WI38 (cell line): ENCODE measurements around the gene NSMCE4A.
A peak's percentile ranks its signal among the peaks of the same experiment; 100 is the strongest.
"Not testable (repeated sequence)": the region's sequence is repeated elsewhere in the genome, so short reads cannot be mapped to it uniquely, and the experiment has no call there.

ENCODE experiments used
- H3K4me3 ChIP-seq: 2 replicates; pipeline ENCODE4 v1.5.1; 2011; ENCODE audit warnings: low read depth, mild to moderate bottlenecking, control low read depth, low read length
- TF ChIP-seq, protein P1 (sequence below): IDR thresholded peaks from 2 replicates; pipeline ENCODE4 v1.5.1; 2012; ENCODE audit warnings: low read depth, mild to moderate bottlenecking, control low read depth, low read length

NSMCE4A gene

DNA sequence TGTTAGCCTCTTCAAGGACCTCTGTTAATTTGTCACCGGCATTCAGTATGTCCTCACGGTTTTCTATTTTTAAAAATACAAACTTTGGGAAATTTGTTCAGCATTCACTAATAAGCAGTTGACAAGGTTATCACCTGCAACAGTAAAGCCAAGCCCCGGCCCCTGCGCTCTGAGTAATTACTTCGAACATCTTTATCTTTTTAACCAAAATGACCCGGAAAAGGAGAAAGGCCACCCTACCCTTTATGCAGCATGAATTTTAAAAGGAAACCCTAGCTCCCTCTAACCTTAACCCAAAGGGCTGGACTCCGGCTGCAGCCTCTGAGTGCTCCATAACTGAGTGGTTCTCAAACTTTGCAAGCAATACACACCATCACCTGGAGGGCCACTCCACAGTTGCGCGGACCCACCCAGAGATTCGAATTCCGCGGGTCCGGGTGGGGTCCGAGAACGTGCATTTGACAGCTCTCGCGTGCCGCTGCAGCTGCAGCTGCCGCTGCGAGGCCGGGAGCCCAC lies 940 bp downstream of the NSMCE4A start:
- H3K4me3 ChIP-seq, result peak overlapping the region; percentile 85
- TF ChIP-seq, protein P1, sequence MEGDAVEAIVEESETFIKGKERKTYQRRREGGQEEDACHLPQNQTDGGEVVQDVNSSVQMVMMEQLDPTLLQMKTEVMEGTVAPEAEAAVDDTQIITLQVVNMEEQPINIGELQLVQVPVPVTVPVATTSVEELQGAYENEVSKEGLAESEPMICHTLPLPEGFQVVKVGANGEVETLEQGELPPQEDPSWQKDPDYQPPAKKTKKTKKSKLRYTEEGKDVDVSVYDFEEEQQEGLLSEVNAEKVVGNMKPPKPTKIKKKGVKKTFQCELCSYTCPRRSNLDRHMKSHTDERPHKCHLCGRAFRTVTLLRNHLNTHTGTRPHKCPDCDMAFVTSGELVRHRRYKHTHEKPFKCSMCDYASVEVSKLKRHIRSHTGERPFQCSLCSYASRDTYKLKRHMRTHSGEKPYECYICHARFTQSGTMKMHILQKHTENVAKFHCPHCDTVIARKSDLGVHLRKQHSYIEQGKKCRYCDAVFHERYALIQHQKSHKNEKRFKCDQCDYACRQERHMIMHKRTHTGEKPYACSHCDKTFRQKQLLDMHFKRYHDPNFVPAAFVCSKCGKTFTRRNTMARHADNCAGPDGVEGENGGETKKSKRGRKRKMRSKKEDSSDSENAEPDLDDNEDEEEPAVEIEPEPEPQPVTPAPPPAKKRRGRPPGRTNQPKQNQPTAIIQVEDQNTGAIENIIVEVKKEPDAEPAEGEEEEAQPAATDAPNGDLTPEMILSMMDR, result no peak

DNA sequence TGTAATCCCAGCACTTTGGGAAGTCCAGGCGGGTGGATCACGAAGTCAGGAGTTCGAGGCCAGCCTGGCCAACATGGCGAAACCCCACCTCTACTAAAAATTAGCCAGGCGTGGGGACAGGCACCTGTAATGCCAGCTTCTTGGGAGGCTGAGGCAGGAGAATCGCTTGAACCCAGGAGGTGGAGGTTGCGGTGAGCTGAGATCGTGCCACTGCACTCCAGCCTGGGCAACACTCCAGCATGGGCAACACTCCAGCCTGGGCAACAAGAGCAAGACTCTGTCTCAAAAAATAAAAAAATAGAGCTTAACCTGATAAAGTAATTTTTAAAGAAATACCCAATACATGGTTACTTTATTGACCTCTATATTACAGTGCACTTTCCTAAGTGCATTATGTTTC lies 5.9 kb downstream of the NSMCE4A start:
- H3K4me3 ChIP-seq, result not testable (repeated sequence)

GRCh38 chr10:121965996-121966395 lies 9.0 kb downstream of the NSMCE4A start:
- no peak overlapping the region for H3K4me3 ChIP-seq
- TF ChIP-seq, protein P1, result no peak

- no peak overlapping the region for H3K4me3 ChIP-seq
- TF ChIP-seq, protein P1, result no peak
These were observed 13.6 kb downstream of the NSMCE4A start for GRCh38 chr10:121961456-121961855.

- H3K4me3 ChIP-seq, result no peak overlapping the region
- TF ChIP-seq, protein P1, result no peak
These were observed 15.3 kb downstream of the NSMCE4A start for GRCh38 chr10:121959671-121960070.

DNA sequence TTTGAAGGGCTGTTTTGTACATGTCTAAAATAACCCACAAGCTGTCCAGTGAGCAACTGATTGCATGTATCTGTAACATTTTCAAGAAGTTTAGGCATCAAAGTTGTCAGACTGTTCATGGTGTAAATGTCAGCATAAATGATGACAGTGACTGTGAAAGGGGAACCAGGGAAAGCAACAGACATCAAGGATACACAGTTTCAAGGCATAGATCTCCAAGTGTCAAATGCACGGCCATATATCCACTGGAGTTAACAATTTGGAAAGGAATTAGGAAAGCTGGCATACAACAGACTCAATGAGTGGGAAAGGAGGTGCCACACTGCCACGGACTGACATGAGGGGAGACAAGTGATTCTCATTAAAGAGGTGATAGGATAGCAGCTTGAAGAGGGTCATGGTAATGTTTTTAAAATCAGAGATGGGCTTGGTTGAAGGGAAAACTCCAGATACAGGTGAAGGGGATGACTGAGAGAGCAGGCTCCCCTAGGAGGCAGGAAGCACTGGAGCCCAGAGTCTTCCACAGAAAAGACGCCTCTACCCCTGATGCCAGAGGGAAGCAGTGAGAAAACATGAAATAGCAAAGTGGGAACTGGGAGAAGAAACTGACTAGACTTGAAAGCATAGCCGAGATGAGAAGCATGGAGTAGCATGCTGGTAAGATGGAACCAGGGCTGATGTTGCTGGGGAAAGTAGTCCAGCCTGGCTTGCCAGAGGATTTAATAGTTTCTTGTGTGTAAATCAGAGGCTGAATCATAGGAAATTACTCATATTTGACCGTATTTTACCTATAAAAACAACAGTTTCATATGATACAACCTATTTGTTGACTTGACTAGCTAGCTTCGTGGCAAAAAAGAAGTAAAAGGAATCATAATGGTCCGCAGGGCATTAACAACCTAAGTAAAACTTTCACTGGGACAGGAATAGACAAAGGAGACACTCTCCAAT lies 18.6 kb downstream of the NSMCE4A start:
- no peak overlapping the region for H3K4me3 ChIP-seq
- TF ChIP-seq, protein P1, result no peak

GRCh38 chr10:121952226-121952625 lies 22.8 kb downstream of the NSMCE4A start:
- TF ChIP-seq, protein P1, result no peak
- no peak overlapping the region for H3K4me3 ChIP-seq
